ENCODE data around the gene GHRL.

The GHRL gene, protein sequence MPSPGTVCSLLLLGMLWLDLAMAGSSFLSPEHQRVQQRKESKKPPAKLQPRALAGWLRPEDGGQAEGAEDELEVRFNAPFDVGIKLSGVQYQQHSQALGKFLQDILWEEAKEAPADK

DNA sequence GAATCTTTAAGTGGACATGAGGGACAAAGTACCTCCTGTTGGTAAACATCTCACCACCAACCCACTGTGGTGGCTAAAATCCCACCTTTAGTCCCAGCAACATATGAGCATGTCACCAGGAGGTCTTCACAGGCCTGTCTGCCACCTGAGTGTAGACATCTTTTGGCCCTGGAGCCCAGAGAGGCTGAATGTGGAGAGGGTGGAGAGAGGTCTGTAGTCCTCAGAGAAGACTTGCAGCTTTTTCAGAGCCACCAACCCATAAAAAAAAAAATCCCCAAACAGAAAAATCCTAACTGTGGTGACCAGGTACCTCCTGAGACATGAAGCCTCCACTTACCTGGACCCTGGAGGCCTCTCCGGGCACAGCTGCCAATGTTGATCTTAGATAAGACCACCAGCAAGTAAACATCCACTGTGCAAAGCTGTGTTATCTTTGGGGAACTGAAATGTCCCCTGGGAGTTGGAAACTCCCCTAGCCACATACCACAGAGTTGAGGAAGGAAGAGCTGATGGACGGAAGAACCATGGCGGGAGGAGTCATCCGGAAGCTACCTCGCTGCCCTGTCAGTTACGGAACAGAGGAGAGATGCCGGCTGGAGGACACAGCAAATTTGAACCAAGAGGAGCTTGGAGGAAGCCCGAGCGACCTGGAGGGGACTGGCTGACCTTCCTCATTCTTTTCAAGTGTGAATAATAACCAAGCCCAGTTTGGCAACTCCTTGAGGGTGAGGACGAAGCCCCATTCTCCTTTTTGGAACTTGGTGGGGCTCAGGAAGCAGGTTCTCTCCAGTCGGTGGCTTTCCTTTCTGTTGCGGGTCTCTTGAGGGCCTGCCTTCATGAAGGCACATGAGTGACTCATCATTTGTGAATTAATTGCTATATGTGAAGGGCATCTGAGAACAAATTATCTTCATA lies at the start of gene GHRL:
Gene GHRL (minus strand): TSS at position 443 of the 915 bp plus-strand sequence. CDS start 2,767 bp downstream, outside the sequence.
- DNase-seq, result no peak

DNA sequence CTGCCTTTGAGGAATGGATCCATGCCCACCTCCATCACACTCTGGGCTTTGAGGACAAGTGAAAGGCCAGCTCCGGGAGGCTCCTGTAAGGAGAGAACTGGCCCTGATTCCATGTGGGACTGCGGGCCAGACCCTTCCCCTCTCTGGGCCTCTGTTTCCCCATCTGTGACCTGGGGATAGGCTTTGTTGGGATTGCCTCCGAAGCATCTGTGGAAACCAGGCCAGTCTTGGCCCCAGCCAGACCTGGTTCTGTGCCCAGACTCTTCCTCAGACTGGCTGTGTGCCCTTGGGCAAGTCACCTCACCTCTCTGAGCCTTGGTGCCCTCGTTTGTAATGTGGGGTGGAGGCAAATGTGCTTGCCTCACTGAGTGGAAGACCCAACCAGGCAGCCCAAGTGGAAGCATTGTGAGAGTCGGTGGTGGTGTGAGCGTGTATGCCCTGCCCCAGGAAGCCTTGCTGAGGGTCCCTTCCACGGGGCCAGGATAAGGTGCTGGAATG lies 49.2 kb upstream of the GHRL start:
- DNase-seq, result no peak

DNA sequence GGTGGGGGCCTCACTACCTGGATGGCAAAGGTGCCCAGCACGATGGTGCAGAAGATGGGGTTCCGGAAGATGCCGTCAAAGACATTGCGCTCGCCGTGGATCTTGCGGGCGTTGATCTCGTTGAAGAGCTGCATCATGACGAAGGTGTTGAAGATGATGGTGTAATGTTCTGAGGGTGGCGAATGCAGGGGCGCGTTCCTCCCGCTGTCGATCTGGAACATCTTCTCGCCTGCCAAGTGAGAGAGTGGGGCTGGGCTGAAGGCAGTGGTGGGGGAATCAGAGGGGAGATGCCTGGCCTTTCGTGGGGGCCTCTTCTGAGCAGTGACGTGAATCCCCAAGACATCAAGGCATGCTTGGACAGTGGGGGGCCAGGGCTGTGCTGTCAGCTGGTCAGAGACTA lies 47.7 kb upstream of the GHRL start:
- no peak for DNase-seq

DNA sequence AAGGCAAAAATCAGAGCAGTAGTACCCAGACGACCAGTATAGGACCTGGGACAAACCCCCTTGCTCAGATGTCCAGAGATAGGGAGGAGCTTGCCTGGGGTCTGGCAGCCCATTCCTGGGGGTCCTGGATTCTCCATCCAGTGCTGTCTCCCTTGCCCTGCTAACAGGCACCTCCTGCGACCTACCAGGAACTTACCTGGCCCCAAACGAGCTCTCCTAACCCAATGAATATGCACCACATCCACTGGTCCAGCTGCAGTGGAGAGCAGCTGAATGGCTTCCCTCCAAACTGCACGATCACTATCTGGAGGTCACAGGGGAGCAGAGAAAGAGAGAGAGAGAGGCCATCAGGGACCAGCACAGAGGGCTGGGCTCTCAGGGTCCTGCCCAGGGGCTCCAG lies 47.3 kb upstream of the GHRL start:
- DNase-seq, result no peak

DNA sequence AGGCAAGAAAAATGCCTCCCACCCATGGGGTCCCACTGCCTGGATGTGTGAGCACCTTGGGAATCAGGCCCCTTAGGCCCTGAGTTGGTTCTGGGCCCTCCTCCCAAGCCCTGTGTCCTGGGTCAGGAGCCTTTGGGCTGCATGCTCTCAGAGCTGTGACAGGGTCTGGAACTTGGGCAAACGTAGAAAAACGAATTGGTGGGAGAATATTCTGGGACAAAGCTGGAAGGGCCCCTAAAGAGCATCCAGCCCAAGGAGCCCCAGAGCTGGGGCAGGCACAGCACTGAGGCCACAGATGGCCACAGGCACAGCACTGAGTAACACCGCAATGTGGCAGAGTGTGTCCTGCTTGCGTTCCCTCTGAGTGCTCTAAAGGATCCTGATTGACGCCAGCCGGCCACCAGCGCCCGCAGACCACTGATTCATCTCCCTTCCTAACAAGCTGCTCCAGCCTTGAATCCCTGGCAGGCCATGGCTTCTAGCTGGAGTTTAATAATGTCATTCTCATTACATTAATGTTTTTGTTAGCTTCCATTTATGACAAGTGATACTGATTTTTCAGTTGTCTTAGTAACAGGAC lies 46.7 kb upstream of the GHRL start:
- no peak for DNase-seq

DNA sequence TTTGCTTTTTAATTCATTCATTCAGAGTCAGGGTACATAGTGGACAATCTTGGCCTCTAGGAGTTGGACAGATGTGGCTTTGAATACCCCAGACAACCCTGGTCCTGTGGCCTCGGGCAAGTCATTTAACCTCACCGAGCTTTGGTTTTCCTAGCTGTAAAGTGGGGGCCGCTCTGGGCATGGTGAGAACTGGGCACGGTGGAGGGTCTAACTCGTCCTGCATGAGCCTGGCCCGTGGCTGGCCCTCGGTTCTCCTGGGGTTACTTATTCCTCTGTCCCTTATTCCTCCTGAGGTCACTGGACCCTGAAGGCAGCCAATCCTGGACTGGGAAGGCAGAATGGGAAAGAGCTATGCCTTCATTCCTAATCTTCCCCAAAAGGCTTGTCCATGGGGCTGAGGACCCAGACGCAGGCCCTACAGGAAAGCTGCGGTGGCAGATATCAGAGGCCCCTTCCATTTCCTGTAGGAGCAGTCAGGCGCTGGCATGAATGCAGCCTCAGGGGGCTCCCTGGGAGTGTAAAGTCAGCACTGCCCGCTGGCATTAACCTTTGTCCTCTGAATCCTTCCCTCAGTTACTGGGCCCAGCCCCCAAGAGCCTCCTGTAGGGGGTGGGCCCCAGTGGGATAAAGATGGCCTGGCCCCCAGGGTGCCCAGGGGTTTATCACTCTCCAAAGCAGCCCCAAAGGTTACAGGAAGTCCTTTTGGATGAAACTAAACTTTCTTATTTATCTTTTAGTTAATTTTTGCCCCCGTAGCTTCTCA lies 46.0 kb upstream of the GHRL start:
- no peak for DNase-seq

DNA sequence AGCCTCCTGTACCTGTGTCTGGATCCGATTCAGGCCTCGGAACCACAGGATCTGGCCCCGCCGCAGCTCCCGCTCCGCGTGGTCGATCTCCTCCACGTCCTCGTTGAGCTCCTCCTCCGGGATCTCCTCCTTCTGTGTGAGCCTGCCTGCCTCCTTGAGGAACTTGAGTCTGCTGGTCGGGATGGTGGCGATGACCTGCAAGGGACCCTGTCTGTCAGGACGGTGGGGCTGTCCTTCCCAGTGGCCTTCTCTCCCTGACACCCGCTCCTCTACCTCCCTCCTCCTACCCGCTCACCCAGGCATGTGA lies 45.4 kb upstream of the GHRL start:
- DNase-seq, result no peak

DNA sequence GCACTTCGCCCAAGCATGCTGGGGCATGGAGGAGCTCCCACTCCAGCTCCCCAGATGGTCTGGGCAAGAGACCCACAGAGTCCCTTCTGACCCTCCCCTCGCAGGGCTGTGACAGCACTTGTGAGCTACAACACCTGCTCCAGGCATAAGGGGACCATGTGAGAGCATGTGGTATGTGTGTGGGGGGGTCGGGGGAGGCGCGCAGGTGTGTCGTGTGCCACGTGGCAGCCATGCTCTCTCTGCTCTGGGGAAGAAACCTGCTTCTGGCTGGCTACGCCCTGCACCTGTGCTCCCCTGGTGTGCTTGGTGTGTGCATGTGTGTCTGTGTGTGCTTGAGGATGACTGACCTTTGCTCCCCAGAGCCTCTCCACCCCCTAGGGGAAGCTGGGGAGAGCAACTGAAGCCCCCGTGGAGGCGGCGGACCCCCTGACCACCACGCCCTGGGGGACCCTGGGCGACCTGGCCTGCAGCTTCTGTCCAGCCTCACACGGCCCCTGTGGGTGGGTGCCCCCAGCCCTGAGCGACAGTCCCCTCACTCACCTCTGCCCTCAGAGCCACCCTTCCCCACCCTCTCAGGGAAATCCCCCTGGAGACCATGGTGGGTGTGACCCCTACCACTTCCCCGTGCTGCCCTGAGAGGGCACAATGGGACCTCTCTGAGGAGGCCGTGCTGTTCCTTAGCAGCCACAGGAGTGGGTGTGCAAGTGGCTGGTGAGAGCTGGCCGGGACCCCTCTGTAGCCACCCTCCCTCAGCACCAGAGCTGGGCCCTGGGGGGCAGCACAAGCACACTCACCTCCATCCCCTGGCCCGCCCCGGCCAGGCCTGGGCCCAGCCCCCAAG lies 44.8 kb upstream of the GHRL start:
- no peak for DNase-seq

DNA sequence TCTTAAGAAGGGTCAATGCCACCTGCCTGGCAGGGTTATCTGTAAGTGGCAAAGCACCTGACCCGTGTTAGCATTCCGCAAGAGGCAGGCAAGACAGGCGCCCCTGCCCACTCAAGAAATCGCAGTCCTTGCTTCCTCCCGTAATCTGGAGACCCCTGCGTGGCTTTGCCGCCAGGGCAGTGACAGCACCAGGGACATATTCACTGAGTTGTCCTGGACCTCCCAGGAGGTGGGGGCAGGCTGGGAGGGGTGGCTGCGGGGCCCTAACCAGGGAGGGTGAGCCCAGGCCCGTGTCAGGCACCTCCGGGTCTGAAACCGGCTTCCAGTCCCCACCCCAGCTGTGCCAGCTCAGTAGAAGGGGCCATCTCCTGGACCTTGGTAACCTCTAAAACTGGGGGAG lies 44.0 kb upstream of the GHRL start:
- no peak for DNase-seq

DNA sequence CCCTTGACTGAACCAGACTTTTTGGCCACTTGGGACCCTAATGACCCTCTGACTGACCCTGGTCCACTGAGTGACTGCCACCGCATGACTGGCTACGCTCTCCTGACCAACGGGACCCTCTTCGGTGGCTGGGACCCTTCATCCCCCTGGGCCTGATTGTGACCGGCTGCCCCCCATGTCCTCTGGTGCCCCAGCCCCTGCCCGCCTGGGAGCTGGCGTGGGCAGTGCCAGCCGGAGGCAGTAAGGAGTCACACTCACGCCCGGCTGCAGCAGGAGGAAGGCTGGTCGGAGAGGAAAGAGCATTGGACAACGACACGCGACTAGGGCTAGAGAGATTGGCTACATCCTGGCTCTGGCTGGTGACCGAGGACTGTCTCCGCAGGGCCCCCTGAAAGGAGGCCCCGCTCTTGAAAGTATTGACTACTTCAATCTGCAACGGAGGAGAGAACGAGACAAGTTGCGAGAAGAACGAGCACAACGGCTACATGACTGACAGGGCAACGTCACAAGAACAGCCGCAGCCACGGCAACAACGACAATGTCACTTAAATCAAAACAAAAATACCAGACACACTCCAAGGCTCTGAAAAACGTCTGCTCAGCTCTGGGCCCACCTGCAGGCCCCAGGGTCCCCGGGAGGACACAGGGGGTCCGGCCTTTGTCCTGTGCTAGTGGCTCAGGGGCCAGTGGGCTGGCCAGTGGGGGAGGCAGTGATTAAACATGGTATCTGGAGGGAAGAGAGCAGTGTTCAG lies 43.3 kb upstream of the GHRL start:
- no peak for DNase-seq

DNA sequence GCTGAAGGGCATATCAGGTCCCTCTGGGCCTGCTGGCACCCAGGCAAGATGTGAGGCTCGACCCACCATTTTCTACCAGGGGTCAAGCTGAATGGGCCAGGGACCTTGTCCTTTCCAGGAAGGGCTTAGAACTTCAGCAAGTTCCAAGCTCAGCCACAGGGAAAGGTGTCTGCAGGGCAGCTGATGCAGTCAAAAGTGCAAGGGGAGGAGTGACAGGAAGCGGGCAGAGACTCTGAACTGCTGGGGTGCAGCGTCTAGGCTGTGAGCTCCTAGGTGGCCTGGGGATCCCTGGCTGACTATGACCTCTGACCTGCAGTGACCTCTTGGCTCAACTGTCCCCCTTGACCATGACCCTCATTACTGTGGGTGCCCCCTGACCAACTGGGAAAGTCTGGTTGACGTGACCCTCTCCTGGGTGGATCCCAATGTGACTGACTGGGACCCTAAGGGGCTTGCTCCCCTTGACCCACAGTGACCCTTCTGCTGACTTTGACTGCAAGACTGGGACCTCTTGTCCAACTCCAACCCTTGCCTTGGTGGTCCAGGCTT lies 42.5 kb upstream of the GHRL start:
- no peak for DNase-seq

DNA sequence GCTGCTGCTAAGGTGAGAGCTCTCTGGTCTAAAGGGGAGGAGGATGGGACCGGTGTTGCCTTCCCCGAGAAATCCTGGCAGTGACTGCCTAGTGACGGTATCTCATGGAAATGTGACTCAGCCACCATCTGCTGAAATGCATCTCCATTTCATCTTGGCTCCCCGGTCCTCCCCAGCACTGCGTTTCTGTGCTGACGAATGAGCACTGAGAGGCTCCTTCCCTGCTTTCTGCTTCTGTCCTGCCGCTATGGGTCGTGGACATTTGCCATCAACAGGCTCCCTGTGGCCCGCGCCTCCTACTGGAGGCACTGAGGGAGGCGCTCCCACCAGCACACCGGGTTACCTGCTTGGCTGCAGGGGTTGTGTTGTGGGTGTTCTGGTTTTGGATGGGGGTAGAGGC lies 41.7 kb upstream of the GHRL start:
- DNase-seq, result no peak

DNA sequence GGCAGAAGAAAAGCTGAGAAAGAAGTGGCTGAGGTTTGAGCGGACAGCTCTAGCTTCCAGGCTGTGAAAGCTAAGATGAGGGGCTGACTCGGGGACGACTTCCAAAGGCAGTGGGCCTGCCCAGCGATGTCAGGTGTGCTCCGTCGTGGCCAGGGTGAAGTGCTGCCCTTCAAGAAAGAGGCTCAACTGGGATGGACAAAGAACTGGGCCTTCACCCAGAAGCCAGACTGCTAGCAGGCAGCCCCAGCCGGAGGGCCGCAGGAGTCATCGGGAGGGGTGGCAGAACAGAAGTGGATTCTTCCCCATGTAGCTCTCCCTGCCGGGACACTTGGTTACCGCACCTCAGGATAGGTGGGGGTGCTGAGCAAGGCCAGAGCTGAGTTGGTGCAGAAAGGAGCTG lies 41.3 kb upstream of the GHRL start:
- no peak for DNase-seq

DNA sequence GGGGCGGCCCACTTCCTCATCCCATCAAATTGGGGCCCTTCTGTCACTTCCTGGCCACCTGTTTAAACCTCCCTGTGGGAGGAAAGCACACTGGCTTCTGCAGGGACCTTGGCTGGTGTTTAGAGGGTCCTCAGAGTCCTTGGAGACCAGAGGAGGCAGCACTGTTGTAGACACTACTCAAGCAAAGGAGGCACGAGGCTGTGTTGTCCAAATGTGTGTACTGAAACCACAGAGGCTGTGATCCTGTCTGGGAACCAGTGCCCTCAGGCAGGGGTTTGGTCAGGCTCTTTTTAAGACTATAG lies 40.6 kb upstream of the GHRL start:
- DNase-seq, result no peak

DNA sequence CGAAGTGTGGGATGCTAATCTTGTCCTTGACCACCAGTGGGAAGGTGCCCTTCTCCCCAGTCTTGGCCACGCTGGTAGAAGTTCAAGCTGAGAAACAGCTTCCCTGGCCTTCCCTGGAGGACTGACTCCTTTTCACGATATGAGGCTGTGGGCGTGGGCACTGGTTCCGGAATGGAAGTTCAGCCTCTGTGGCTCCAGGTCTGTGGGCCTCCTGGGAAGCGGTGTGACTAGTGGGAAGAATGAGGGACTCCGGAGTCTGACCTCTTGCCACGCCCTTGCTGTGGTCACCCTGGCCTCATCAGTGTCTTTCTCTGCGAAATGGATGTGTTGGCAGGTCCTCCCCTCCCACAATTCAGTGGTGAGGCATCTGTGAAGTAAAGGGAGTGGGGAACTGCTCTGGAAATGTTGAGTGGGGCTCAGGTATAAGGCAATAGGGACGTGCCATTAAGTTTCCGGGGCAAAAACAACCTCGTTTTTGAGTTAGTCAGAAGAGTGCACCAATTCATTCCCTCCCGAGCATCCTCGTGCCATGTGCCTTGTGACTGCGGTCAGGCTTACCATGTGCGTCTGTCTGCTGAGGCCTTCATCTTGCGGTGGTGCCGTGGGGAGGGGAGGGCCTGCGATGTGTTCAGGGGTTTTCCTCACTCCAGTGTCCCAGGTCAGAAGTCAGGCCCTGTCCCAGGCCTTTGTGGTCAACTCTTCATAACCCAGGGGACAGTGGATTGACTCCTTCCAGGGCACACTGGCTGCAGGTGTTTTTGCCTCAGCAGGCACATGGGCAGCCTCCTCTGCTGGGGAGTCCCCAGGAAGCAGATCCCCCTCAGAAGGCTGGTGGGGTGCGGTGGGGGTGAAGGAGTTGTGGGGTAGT lies 40.0 kb upstream of the GHRL start:
- no peak for DNase-seq

DNA sequence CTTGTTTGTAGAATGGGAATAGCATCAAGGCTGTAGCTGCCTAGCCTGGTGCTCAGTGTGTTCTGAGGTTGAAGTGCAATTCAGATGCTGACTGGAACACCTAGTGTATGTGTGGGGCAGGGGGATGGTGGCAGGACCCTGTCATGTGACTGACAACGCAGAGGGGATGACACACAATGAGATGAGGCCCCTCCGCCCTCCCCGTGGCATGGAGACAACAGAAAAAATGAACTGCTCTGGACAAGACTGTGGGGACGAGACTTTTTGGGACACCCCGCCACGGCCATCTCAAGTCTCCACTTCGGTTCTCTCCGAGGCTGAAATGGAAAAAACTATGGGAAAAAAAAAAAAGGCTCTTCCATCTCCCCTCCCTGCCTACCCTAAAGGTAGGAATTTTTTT lies 38.6 kb upstream of the GHRL start:
- DNase-seq, result no peak

DNA sequence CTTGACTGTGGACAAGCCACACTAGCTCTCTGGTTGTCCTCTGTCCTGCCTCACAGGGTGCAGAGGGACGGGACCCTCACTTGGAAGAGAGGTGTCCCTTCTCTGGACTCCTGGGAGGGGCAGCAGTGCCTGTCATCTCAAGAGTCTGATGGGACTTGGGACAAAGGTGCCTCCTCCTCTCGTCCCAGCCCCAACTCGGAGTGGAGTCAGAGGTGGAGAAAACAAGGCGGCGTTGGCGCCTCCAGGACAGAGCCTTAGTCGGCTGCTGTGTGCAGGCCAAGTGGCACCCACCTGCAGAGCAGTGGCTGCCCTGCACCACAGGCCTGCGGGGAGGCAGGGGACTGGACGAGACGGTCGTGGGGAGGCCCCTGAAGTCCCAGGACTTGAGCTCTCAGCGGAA lies 37.6 kb upstream of the GHRL start:
- no peak for DNase-seq

DNA sequence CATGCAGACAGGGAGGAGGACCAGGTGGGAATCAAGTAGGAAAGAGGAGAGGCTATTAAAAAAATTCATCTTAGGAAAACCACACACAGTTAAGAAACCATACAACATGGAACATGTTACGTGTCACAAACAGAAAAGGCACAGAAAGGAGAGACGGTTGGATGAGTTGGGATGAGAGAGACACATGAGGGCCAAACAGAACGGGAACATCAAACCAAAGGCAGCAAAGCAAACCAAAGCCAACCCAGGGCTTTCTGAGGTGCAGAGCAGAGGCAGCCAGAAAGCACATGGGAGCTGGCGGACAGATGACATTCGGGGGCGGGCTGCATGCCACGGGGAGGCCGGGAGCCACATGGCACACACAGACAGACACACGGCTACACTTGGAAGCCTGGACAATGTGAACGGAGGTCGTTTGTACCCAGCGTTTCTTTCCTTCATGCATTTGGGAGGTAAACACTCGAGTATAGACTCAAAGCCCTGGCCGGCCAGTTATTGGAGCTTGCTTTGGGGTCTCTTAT lies 36.8 kb upstream of the GHRL start:
- no peak for DNase-seq

DNA sequence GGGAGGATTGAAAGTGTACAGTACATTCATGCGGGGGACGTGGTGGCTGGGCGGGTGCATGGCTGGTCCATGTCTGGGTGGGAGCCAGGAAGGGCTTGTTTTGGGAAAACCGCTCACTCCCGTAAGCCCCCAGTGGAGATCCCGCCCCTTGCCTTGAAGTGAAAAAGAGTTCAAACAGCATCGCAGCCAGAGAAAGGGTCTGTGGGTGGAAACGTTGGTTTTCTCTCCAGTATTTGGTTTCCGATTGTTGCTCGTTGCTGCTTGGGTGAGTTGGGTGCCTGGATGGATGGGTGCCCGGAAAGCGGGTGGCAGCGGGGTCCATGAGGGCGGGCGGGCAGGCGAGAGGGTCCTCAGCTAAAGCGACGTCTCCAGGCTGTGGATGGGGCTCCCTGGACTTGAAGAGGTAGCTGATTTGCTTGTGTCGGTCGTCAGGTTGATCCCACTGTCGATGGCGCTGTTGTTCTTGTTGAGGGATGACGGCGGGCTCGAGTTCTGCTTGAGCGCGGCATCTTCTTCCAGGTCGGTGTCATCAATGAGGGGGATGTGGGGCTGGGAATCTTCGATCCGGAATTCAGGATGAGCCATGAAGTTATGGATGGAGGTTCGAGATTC lies 35.8 kb upstream of the GHRL start:
- DNase-seq, result no peak

DNA sequence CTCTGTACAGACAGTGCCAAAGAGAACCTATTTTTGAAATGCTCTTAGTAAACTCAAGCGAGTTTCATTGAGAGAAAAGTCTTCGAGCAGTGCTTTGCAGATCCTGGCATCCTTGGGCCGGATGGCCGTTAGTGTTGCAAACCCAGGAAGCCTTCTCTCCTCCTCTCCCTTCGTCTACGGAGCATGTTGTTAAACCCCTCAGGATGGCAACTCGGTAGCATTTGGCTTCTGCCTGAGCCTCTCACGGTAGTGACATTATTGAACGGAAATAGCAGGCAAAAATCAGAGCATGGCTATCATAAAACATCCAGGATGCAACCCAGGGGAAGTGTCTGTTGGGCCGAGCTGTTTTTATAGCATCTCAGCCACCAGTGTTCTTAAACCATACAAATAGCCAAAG lies 34.8 kb upstream of the GHRL start:
- DNase-seq, result no peak
